ENCODE measurements around the gene CCS.
"Not testable (repeated sequence)": the region's sequence is repeated elsewhere in the genome, so short reads cannot be mapped to it uniquely, and the experiment has no call there.

The CCS gene

GRCh38 chr11:66592457-66593302 lies at the start of gene CCS, which contains the start of gene CCDC87:
Gene CCS (plus strand): TSS chr11:66593185. CDS start chr11:66593262, 77 bp downstream.
Gene CCDC87 (minus strand): TSS chr11:66593063. CDS start chr11:66593015, 48 bp downstream.
- peak; percentile 97 to 99 (median 98) for DNase-seq (ENCODE audit: low read depth in 3 of 3)

GRCh38 chr11:66543263-66544107 lies 49.5 kb upstream of the CCS start:
- DNase-seq (ENCODE audit: low read depth in 3 of 3): peak in 1 of 3 experiments; percentile 46

GRCh38 chr11:66544952-66545351 lies 48.0 kb upstream of the CCS start:
- DNase-seq (ENCODE audit: low read depth in 3 of 3): not testable (repeated sequence)

GRCh38 chr11:66545701-66546367 lies 47.2 kb upstream of the CCS start, which contains the start of gene ZDHHC24:
Gene ZDHHC24 (minus strand): TSS chr11:66546048. CDS start chr11:66546003, 45 bp downstream.
- DNase-seq (ENCODE audit: low read depth in 3 of 3): peak; percentile 74 to 94 (median 75)

- DNase-seq (ENCODE audit: low read depth in 3 of 3): no peak
These were observed 46.5 kb upstream of the CCS start, which contains the start of gene ACTN3 for GRCh38 chr11:66546368-66546965. Gene ACTN3 (plus strand): TSS chr11:66546903. CDS start chr11:66546938, 35 bp downstream.

- no peak for DNase-seq (ENCODE audit: low read depth in 3 of 3)
These were observed 45.9 kb upstream of the CCS start for GRCh38 chr11:66546966-66547661.

GRCh38 chr11:66547662-66548009 lies 45.3 kb upstream of the CCS start:
- no peak for DNase-seq (ENCODE audit: low read depth in 3 of 3)

- DNase-seq (ENCODE audit: low read depth in 3 of 3): no peak
These were observed 44.9 kb upstream of the CCS start for GRCh38 chr11:66548041-66548440.

GRCh38 chr11:66548774-66549630 lies 44.0 kb upstream of the CCS start:
- DNase-seq (ENCODE audit: low read depth in 3 of 3): no peak

GRCh38 chr11:66549696-66550095 lies 43.3 kb upstream of the CCS start:
- no peak for DNase-seq (ENCODE audit: low read depth in 3 of 3)

- DNase-seq (ENCODE audit: low read depth in 3 of 3): no peak
These were observed 42.1 kb upstream of the CCS start for GRCh38 chr11:66550887-66551286.

- DNase-seq (ENCODE audit: low read depth in 3 of 3): no peak
These were observed 38.4 kb upstream of the CCS start for GRCh38 chr11:66554602-66555001.

- no peak for DNase-seq (ENCODE audit: low read depth in 3 of 3)
These were observed 37.6 kb upstream of the CCS start for GRCh38 chr11:66555416-66555815.

GRCh38 chr11:66556086-66556485 lies 36.9 kb upstream of the CCS start:
- DNase-seq (ENCODE audit: low read depth in 3 of 3): no peak

GRCh38 chr11:66557733-66558326 lies 35.2 kb upstream of the CCS start:
- no peak for DNase-seq (ENCODE audit: low read depth in 3 of 3)

GRCh38 chr11:66559142-66559865 lies 33.7 kb upstream of the CCS start:
- peak in 1 of 3 experiments; percentile 29 for DNase-seq (ENCODE audit: low read depth in 3 of 3)

GRCh38 chr11:66559866-66560676 lies 32.9 kb upstream of the CCS start:
- no peak for DNase-seq (ENCODE audit: low read depth in 3 of 3)

All from stimulated activated CD4-positive, alpha-beta T cell treated with anti-CD3 and anti-CD28 coated beads, TNF-alpha, amount 100 ng/mL, for 24 hours (primary cell).